Spleen (tissue), 7 donors: ENCODE measurements around the gene PCDHGA8.

ENCODE experiments used
- CTCF ChIP-seq, 11 experiments: fragments of 200-600 bp in 7 of 11; fragments of 450-650 bp in 4 of 11; sonication (generic) in 4 of 11; IDR thresholded peaks in 8 of 11; conservative IDR thresholded peaks in 3 of 11; 1 replicate in 7 of 11; 2 replicates in 4 of 11; pipeline versions ENCODE4 v1.4.0 to v1.8.0; 2016 to 2021; ENCODE audit warnings: antibody characterized with exemption in 11 of 11, inconsistent platforms in 4 of 11, mild to moderate bottlenecking in 1 of 11
- POLR2A ChIP-seq, 3 donors: fragments of 450-650 bp; IDR thresholded peaks; one replicate each; pipeline ENCODE4 v1.5.1; 2017; ENCODE audit warnings: antibody characterized with exemption in 3 of 3, mild to moderate bottlenecking in 1 of 3
- POLR2AphosphoS5 ChIP-seq, 3 donors: sonication (generic); formaldehyde crosslinking; IDR thresholded peaks; one replicate each; pipeline ENCODE4 v1.5.1; 2017; ENCODE audit warnings: antibody characterized with exemption in 3 of 3
- donor health status: DM: no; HTN: no; CAD: no; lungs with moderate emphysema.
- donor health status: DM: no; HTN: no; CAD: no.
- donor health status: DM: no; HTN: no; CAD: no.

GRCh38 chr5:141374627-141375026 is 17.8 kb upstream of the PCDHGA8 start:
- no peak for TF ChIP-seq CTCF (IDR thresholded peaks at IDR 0.05 in 8 of 11, conservative IDR thresholded peaks at IDR 0.05 in 3 of 11)
- TF ChIP-seq POLR2A (IDR thresholded peaks at IDR 0.05): no peak
- no peak for TF ChIP-seq POLR2AphosphoS5 (IDR thresholded peaks at IDR 0.05)
